Activated T-helper 1 cell treated with Interleukin-2 at 50 U/mL for 16 hours (primary cell): ENCODE results near the gene PLA2G2D.

Source experiments
- DNase-seq: peaks from one replicate; pipeline ENCODE4 v3.0.0-alpha.2; 2020; ENCODE audit warnings: low read depth

The PLA2G2D gene

GRCh38 chr1:20086800-20087199 is 32.5 kb downstream of the PLA2G2D start:
- DNase-seq: no peak

- DNase-seq: no peak
These were observed 36.0 kb downstream of the PLA2G2D start for GRCh38 chr1:20083178-20083944.

DNA sequence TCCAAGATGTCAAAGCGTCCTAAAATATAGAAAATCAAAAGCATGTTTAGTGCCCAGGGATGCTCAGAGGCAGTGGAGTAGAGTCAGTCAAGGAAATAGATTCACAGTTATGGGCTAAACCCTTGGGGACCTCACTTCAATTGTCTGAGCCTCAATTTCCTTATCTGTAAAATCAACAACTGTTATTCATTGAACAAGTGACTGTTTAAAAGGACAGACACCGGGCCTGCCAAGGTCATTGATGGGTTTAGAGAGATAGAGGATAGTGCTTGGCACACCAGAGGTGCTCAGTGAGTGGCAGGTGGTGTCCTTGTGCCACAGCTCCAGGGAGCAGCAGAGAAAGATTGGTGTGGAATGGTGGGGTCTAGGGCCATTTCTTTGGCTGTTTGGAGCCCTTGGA is 36.6 kb downstream of the PLA2G2D start:
- no peak for DNase-seq

DNA sequence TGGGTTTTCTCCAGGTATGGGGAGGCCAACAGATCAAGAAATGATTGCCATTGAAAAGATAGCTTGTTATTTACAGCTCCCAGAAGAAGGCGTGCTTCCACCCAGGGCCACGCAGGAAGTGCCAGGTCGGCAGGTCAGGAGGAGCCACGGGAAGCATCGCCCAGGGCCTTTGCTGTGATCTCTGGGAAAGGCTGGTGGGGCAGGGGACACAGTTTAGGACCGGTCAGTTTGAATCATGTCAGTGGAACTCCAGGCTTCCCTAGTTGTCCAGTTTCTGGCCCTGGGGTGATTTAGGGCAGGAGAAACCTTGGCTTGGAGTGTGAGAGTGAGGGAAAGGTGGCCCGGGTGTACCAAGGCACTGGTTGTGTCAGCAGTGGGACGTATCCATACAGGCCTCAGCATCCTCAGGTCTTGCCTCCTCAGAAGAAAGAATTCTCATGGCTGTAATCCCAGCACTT is 38.0 kb downstream of the PLA2G2D start:
- DNase-seq: no peak

- DNase-seq: no peak
These were observed 38.6 kb downstream of the PLA2G2D start for GRCh38 chr1:20080441-20081352.

- DNase-seq: no peak
These were observed 39.6 kb downstream of the PLA2G2D start for GRCh38 chr1:20079661-20080305.

DNA sequence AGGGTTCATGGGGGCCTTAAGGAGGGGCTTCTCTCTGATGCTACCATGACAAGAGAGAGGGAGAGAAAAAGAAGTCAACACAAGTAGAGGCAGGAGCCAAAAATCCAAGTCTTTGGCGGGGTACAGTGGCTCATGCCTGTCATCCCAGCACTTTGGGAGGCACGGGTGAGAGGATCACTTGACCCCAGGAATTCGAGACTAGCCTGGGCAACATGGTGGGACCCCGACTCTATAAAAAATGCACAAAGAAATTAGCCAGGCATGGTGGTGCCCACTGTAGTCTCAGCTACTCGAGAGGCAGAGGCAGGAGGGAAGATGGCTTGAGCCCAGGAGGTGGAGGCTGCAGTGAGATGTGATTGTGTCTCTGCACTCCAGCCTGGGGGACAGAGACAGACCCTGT is 40.6 kb downstream of the PLA2G2D start:
- DNase-seq: no peak

- DNase-seq: no peak
These were observed 41.1 kb downstream of the PLA2G2D start for GRCh38 chr1:20078171-20078651.

DNA sequence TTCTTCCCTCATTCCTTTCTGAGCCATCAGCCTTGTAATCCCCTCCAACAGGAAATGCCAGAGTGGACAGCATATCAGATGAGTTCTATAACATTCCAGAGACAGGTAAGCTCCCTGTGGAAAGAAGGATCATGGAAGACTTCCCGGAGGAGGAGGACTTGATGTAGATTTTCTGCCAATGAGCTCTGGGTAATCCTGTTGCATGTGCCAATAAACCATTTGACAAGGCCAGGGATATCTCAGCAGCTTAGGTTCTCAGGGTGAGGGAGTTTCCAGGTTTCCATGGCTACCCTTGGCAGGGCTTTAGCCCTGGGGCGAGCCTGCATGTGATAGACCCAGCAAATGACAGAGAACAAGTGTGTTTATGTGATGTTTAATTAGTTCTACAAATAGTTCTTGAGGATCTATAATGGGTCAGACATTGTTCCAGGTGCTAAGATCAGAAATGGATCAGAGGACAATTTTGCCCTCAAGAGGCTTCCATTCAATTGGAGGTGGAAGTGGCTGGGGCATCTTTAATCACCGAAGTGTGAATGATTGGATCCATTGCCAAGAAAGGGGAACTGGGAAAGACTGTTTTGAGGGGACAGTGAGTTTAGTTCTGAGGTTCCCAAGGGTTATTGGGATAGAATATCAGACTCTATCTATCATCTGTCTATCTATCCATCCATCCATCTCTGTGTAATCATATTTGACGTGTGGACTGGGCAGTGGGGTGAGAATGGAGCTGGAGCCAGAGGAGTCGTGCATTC is 42.5 kb downstream of the PLA2G2D start:
- no peak for DNase-seq

- DNase-seq: no peak
These were observed 43.1 kb downstream of the PLA2G2D start for GRCh38 chr1:20076223-20076622.

GRCh38 chr1:20075345-20075744 is 44.0 kb downstream of the PLA2G2D start:
- DNase-seq: no peak

DNA sequence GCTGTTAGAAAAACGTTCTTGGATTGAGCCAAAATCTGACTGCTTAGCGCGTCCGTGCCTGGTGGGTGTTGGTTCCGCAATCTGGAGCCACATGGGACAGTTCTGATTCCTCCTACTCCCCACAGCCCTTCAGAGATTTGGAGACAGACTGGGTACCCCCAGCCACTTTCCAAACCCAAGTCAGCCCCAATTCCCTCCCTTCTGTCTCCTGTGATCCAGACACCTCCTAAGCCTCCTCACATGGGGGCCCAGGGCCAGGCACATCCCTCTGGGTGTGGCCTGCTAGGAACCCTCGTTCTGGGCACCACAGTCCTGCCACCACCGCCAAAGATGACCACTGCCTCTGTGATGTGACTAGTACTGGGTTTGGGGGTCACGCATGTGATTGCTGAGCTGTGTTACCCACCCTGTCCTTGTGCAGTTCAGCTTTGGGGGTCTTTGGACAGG is 44.6 kb downstream of the PLA2G2D start:
- no peak for DNase-seq

DNA sequence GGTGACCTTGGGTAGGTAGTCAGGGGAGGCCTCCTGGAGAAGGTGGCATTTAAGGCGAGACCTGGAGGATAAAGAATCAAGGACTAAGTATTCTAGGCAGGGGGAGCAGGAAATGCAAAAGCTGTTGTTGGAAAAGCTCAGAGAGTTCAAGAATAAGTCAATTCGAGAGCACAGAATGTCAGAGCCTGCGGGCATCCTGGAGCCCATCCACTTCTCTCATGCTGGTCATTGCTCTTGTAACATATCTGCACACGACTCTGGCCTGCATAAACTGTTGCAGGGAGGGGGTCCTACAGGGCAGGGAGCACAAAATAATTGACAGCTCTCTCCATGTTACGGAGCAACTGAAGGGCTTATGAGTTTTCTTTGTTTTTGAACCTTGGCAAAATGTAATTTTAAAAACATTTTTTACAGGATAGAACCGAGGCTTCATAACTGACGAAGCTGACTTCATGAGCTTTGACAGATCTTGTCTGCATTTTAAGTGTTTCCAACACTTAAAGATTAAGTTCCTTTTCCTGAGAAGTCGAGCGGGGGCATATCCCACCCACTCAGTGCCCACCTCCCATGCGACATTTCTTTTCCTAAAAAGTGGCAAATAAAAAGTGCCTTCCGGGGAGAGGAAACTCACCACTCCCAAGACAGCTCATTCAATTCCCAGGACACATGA is 45.1 kb downstream of the PLA2G2D start:
- no peak for DNase-seq

GRCh38 chr1:20073256-20073655 is 46.1 kb downstream of the PLA2G2D start:
- DNase-seq: no peak

DNA sequence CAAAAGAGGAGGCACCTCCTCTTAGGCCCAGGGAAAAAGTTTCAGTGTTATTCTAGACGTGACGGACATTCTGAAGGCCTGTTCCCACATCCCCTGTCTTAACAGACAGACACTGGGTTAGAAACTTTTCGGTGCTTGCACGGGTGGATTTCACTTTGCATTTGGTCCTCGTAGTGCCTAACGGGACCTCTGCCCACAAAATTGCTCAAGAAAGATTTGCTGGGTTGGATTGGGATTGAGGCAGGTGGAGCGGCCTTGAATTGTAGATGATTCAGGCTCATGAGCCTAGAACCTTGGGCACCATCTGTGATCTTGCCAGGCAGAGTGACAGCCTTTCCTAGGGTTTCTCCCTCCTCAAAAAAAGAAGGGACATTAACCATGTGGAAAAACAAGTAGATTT is 46.6 kb downstream of the PLA2G2D start:
- DNase-seq: no peak

DNA sequence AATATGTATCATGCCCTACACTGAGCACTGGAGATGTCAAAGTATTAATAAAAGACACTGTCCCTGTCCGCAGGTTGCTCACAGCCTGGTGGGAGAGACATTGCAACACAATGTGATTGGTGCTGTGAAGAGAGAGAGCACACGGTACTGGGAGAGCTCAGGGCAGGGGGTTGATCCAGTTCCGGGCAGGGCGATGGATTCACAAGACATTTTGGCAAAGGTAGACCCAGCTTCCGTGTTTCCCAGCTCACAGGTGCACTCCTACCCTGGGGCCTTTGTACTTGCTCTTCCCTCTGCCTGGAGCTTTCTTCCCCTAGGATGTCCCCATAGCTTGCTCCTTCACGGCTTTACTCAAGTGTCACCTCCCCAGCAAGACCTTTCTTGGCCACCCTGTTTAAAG is 47.9 kb downstream of the PLA2G2D start:
- no peak for DNase-seq

- DNase-seq: no peak
These were observed 49.0 kb downstream of the PLA2G2D start for GRCh38 chr1:20070357-20070756.

- DNase-seq: no peak
These were observed 49.5 kb downstream of the PLA2G2D start, which contains the start of gene PLA2G5 for GRCh38 chr1:20069874-20070273. Gene PLA2G5 (plus strand): TSS chr1:20070194. CDS start chr1:20084831, 14,637 bp downstream.

- DNase-seq: no peak
These were observed 50.6 kb downstream of the PLA2G2D start for GRCh38 chr1:20068722-20069121.

DNA sequence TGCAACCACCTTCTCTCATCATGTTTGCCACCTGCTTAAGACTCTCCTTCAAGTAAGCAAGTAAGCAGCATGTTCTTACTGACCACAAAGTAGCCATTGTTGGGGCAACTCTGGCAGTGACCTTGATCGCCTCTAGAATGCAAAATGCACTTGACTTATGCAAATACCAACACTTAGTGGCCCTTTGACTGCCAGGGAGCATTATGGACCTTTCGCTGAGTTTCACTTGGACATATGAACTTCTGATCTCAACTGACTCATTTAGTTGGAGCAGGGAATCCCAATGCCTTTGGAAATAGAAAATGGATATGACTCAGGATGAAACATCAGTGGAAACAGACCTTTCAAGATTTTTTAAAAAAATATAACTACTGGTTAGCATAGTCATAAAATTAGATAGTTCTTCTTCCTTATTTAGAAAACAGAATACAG is 55.5 kb downstream of the PLA2G2D start:
- DNase-seq: no peak
